ENCODE results near the gene ABCB10. TPM values are rescaled to one million over a fixed set of nuclear protein-coding genes. Genes with fewer than 3 reads are reported as not detected.
A peak's percentile ranks its signal among the peaks of the same experiment; 100 is the strongest.

The ABCB10 gene
- total RNA-seq, 2 experiments from 2014 or later, result 16.4 to 27.2 TPM

DNA sequence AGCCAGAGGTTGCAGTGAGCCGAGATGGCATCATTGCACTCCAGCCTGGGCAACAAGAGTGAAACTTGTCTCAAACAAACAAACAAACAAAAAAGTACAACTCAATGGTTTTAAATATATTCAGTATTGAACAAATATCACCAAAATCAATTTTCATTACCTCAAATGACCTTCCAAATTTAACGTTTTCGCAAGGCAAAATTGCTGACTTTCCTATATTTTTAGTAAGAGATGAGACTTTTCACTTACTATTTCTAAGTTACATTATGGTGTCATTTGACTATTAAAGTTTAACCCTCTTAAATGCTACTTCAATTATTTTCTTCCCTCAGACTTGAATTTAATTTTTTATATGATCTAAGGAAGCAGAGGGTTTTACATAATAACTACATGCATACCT is 23.0 kb upstream of the ABCB10 start:
- Histone ChIP-seq H3K9me2 (ENCODE audit: insufficient read depth, low read length) (no peaks in the 10 kb centered on the region), H3K4me2 (ENCODE audit: low read length) (no peak overlapping the region), H2AFZ (ENCODE audit: low read length) (no peak overlapping the region), H3K36me3 (ENCODE audit: insufficient read depth, low read length) (no peaks in the 10 kb centered on the region), H3K9me3 (ENCODE audit: low read length) (no peaks in the 10 kb centered on the region), H3K79me2 (ENCODE audit: insufficient read depth, low read depth, low read length) (no peaks in the 10 kb centered on the region), H4K20me1 (ENCODE audit: insufficient read depth, low read length) (no peaks in the 10 kb centered on the region), H3K27ac (ENCODE audit: low read depth, low read length, poor library complexity, severe bottlenecking) (no peak overlapping the region), H3K4me3 (ENCODE audit: low read depth, low read length, poor library complexity, severe bottlenecking) (no peak overlapping the region), H3K4me1 (ENCODE audit: insufficient read depth, low read length, poor library complexity, severe bottlenecking) (peaks cover 11% of the 10 kb centered on the region)
- TF ChIP-seq CTCF (conservative IDR thresholded peaks at IDR 0.05; ENCODE audit: low read length), result no peak
- no peak for TF ChIP-seq EZH2phosphoT487 (IDR thresholded peaks at IDR 0.05; ENCODE audit: borderline replicate concordance, low read depth, low read length)
- DNase-seq (ENCODE audit: low spot score), result no peak
- CTCF ChIA-PET (ENCODE audit: unreplicated experiment), result no interaction called here
- POLR2A ChIA-PET, result interaction anchor here (0.9 kb wide), 1 partner anchor 43 kb away, joined by 3 read pairs; no protein-coding TSS in a partner anchor
- intact Hi-C loops (cut with micrococcal nuclease; ENCODE audit: unreplicated experiment), result no loop called here
- BruUV-seq (replicated peaks), result no TSS peak

DNA sequence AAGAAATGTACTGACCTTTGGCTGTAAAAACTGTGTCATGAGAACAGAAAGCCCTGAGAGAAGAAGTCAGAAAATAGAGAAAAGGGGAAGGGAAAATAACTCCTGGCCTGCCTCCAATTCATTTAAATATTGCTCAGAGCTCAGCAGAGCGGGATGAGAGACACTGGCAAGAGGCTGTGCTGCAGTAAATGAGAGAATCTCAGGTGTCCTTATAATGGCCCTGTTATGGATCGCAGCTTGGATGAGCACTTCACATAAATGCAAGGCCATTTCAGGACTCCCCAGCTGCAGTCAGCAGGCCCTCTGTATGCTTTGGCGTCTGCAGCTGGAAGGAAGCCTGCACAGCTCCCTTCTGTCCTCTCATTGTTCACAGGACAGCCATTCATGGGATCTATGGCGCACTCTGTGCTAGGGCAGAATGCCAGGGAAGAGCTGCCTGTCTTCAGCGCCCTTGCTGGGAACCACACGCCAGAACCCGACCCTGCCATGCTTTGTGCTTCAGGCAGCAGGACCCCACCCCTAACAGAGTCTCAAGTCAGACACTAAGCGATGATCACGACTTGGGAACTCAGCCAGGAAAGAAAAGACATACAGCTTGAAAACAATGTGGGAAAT is 20.7 kb upstream of the ABCB10 start:
- Histone ChIP-seq H3K79me2 (ENCODE audit: insufficient read depth, low read depth, low read length) (no peaks in the 10 kb centered on the region), H3K36me3 (ENCODE audit: insufficient read depth, low read length) (no peaks in the 10 kb centered on the region), H4K20me1 (ENCODE audit: insufficient read depth, low read length) (no peaks in the 10 kb centered on the region), H3K9me3 (ENCODE audit: low read length) (no peaks in the 10 kb centered on the region), H3K27ac (ENCODE audit: low read depth, low read length, poor library complexity, severe bottlenecking) (no peak overlapping the region), H3K4me2 (ENCODE audit: low read length) (peak overlapping the region; percentile 44), H3K4me3 (ENCODE audit: low read depth, low read length, poor library complexity, severe bottlenecking) (no peak overlapping the region), H2AFZ (ENCODE audit: low read length) (no peak overlapping the region; the same call in 1 of the 2 replicates), H3K9me2 (ENCODE audit: insufficient read depth, low read length) (no peaks in the 10 kb centered on the region), H3K4me1 (ENCODE audit: insufficient read depth, low read length, poor library complexity, severe bottlenecking) (peaks cover 11% of the 10 kb centered on the region)
- DNase-seq (ENCODE audit: low spot score), result peak; percentile 36
- CTCF ChIA-PET (ENCODE audit: unreplicated experiment), result interaction anchor here (0.6 kb wide), 1 partner anchor 734 kb away, joined by 3 read pairs; no protein-coding TSS in a partner anchor
- POLR2A ChIA-PET, result interaction anchor here (0.6 to 1.2 kb wide), 4 partner anchors 16 to 116 kb away, joined by 3 to 5 read pairs (median 3); no protein-coding TSS in a partner anchor
- intact Hi-C loops (cut with micrococcal nuclease; ENCODE audit: unreplicated experiment), result no loop called here
- BruUV-seq (replicated peaks), result no TSS peak
- no peak for TF ChIP-seq CTCF (conservative IDR thresholded peaks at IDR 0.05; ENCODE audit: low read length)
- no peak for TF ChIP-seq EZH2phosphoT487 (IDR thresholded peaks at IDR 0.05; ENCODE audit: borderline replicate concordance, low read depth, low read length)

All from OCI-LY7 (cell line).